ENCODE results near the gene FARP1.

GRCh38 chr13:98443800-98444325 lies 301.0 kb downstream of the FARP1 start:
- TF ChIP-seq CTCF (CRISPR knock-in tag; IDR thresholded peaks at IDR 0.05), result no peak
- no peak for TF ChIP-seq ZBTB43 (CRISPR knock-in tag; conservative IDR thresholded peaks at IDR 0.05)
- TF ChIP-seq ZNF121 (CRISPR knock-in tag; IDR thresholded peaks at IDR 0.05), result no peak
- no peak for TF ChIP-seq JDP2 (CRISPR knock-in tag; IDR thresholded peaks at IDR 0.05; ENCODE audit: borderline replicate concordance)
- TF ChIP-seq REST (IDR thresholded peaks at IDR 0.05; ENCODE audit: borderline replicate concordance in 1 of 2, low read depth in 1 of 2, low read length in 2 of 2), result no peak
- TF ChIP-seq SMC3 (IDR thresholded peaks at IDR 0.05; ENCODE audit: low read length), result no peak
- no peak for TF ChIP-seq ZNF879 (CRISPR knock-in tag; IDR thresholded peaks at IDR 0.05)
- no peak for TF ChIP-seq ZNF543 (CRISPR knock-in tag; IDR thresholded peaks at IDR 0.05)
- no peak for TF ChIP-seq TFDP2 (CRISPR knock-in tag; IDR thresholded peaks at IDR 0.05)
- no peak for TF ChIP-seq ZNF143 (CRISPR knock-in tag; IDR thresholded peaks at IDR 0.05)
- no peak for TF ChIP-seq ZFP1 (CRISPR knock-in tag; IDR thresholded peaks at IDR 0.05)

Data from HepG2 (cell line).